G401 (cell line): ENCODE data around the gene HSPB1. TPM values are rescaled to one million over a fixed set of nuclear protein-coding genes. Genes with fewer than 3 reads are reported as not detected.

Source experiments
- DNase-seq: peaks from one replicate; pipeline ENCODE4 v3.0.0-alpha.2; 2015; ENCODE audit warnings: low spot score
- in situ Hi-C: cut with HindIII; loops from 2 replicates; pipeline ENCODE4 v1.10.0; 2016; ENCODE audit warnings: low sequenced_read_pairs, mixed read lengths
- total RNA-seq: library from RNA; depleted of rRNA; stranded (reverse); fragments of >200 nt; shearing (Covaris generic); gene quantifications from 2 replicates; pipeline ENCODE4 v1.2.3, GENCODE V29; 2014; rRNA removed

HSPB1 gene
- total RNA-seq, 1 experiment from 2014 or later, result 145 TPM

DNA sequence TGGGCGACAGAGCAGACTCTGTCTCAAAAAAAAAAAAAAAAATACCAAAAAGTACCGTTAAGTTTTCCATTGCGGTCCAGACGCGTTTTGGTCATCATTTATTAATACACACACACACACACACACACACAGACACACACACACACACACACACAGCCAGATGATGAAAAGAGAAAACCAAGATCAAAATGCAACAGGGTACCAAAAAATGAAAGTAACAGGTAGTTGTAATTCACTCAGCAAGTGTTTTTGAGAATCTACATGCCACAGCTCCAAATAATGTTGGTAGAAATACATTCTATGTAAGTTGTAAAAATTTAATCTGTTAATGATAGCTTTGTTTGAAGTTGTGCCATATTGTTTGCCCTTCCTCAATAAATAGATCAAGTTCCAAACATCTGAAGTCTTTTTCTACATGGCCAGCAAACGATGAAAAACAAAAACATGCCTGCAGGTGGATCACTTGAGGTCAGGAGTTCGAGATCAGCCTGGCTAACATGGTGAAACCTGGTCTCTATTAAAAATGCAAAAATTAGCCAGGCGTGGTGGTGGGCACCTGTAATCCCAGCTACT is 46.9 kb downstream of the HSPB1 start:
- in situ Hi-C loops, result no loop called here
- DNase-seq, result no peak

DNA sequence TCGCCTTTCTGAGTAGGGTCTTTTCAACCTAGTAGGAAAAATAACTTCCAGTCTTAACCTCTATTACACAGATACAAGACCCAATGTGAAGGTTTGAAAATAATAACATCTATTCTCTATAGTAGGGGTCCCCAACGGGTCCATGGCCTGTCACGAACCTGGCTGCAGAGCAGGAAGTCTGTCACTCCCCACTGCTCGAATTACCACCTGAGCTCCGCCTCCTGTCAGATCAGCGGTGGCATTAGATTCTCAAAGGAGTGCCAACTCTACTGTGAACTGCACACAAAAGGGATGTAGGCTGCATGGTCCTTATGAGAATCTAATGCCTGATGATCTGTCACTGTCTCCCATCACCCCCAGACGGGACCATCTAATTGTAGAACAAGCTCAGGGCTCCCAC is 48.9 kb downstream of the HSPB1 start:
- in situ Hi-C loops, result no loop called here
- no peak for DNase-seq

DNA sequence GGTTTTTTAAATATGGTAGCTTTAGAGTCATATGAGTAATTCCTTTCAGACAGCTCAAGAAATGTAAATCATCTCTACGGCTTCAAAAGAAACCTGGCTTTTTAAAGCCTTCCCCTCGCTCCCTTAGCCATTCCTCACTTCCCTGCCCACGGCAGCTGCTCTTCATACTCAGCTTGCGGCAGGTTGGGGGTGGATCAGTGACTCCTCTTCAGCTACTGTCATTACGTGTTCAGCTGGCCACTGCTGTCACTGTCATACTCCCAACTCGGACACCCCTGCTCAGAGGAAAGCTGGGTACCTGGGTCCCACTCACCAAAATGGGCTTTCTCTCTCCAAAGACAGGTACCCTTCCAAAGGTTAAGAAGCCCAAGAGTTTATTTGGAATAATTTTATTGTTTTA is 49.7 kb downstream of the HSPB1 start:
- in situ Hi-C loops, result no loop called here
- DNase-seq, result no peak

DNA sequence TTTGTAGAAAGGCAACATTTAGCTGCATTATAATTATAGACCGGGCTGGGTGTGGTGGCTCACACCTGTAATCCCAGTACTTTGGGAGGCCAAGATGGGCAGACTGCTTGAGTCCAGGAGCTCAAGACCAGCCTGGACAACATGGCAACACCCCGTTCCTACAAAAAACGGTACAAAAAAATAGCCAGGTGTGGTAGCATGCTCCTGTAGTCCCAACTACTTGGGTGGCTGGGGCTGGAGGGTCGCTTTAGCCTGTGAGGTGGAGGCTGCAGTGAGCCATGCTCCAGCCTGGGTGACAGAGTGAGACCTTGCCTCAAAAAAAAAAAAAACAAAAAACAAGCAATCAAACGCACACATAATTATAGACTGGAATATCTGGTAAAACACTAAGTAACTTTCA is 51.3 kb downstream of the HSPB1 start:
- no peak for DNase-seq
- in situ Hi-C loops, result no loop called here

Other genes with a start within 250 kb of the HSPB1 start
- gene SRRM3, start 100.8 kb upstream of the HSPB1 start, total RNA-seq, result 5.8 and 8.5 TPM in 2 replicates
- 88.9 and 113 TPM in 2 replicates for gene YWHAG, start 56.3 kb downstream of the HSPB1 start, total RNA-seq
- gene SSC4D, start 107.0 kb downstream of the HSPB1 start, total RNA-seq, result 8.1 and 8.5 TPM in 2 replicates
- 1.3 and 3.0 TPM in 2 replicates for gene ZP3, start 122.3 kb downstream of the HSPB1 start, total RNA-seq
- 15.8 and 20.1 TPM in 2 replicates for gene DTX2, start 159.0 kb downstream of the HSPB1 start, total RNA-seq
- 20.1 and 24.1 TPM in 2 replicates for gene UPK3B, start 207.9 kb downstream of the HSPB1 start, total RNA-seq
- gene SPDYE16, start 240.6 kb downstream of the HSPB1 start, total RNA-seq, result not detected in 2 replicates